Immature natural killer cell (primary cell): Measurements from ENCODE around the gene CCDC178. TPM values are rescaled to one million over a fixed set of nuclear protein-coding genes. Genes with fewer than 3 reads are reported as not detected.
A peak's percentile ranks its signal among the peaks of the same experiment; 100 is the strongest.
"Not testable (repeated sequence)": the region's sequence is repeated elsewhere in the genome, so short reads cannot be mapped to it uniquely, and the experiment has no call there.

Source experiments
- DNase-seq, 3 donors: peaks; one replicate each; pipeline ENCODE4 v3.0.0; 2022; ENCODE audit warnings: mixed read lengths in 1 of 3
- H3K27ac Mint-ChIP-seq, 6 donors: one replicate each; pipeline ENCODE4 v1.8.0; 2020; ENCODE audit warnings: mixed read lengths in 6 of 6, mild to moderate bottlenecking in 5 of 6, inconsistent platforms in 4 of 6, moderate library complexity in 3 of 6
- H3K27me3 Mint-ChIP-seq, 3 donors: one replicate each; pipeline ENCODE4 v1.8.0; 2020 to 2021; ENCODE audit warnings: low read depth in 3 of 3, mild to moderate bottlenecking in 3 of 3, mixed read lengths in 3 of 3, moderate library complexity in 3 of 3, inconsistent platforms in 1 of 3
- H3K36me3 Mint-ChIP-seq, 3 donors: one replicate each; pipeline ENCODE4 v1.8.0; 2020; ENCODE audit warnings: mixed read lengths in 3 of 3, inconsistent platforms in 2 of 3, mild to moderate bottlenecking in 2 of 3
- H3K4me1 Mint-ChIP-seq, 2 donors: one replicate each; pipeline ENCODE4 v1.8.0; 2020; ENCODE audit warnings: inconsistent platforms in 2 of 2, mild to moderate bottlenecking in 2 of 2, mixed read lengths in 2 of 2, moderate library complexity in 1 of 2
- H3K4me3 Mint-ChIP-seq, 5 donors: one replicate each; pipeline ENCODE4 v1.8.0; 2020; ENCODE audit warnings: mild to moderate bottlenecking in 5 of 5, mixed read lengths in 5 of 5, inconsistent platforms in 3 of 5, moderate library complexity in 3 of 5
- H3K9me3 Mint-ChIP-seq, 6 donors: one replicate each; pipeline ENCODE4 v1.8.0; 2020; ENCODE audit warnings: mild to moderate bottlenecking in 6 of 6, mixed read lengths in 6 of 6, inconsistent platforms in 4 of 6, moderate library complexity in 3 of 6
- polyA plus RNA-seq, 3 donors: library from polyadenylated mRNA; unstranded; fragments of 300-500 nt; fragmentation: Illumina TruSeq; gene quantifications; one replicate each; pipeline ENCODE4 v1.2.3, GENCODE V29; 2021

The CCDC178 gene
- polyA plus RNA-seq, 3 donors from 2014 or later, result not detected

- Mint-ChIP-seq H3K27ac (no peak overlapping the region), H3K9me3 (peaks cover 0 to 9% (median 5%) of the 10 kb centered on the region in 6 donors), H3K4me3 (no peak overlapping the region), H3K4me1 (no peaks in the 10 kb centered on the region), H3K27me3 (peaks cover 0 to 1% (median 0%) of the 10 kb centered on the region in 3 donors), H3K36me3 (no peaks in the 10 kb centered on the region)
- no peak for DNase-seq
These were observed 208.2 kb downstream of the CCDC178 start for GRCh38 chr18:33232318-33232626.

GRCh38 chr18:33231474-33232317, 208.8 kb downstream of the CCDC178 start:
- no peak overlapping the region for H3K27ac Mint-ChIP-seq
- no peaks in the 10 kb centered on the region for H3K4me1 Mint-ChIP-seq
- peaks cover 0 to 1% (median 0%) of the 10 kb centered on the region in 3 donors for H3K27me3 Mint-ChIP-seq
- DNase-seq, result peak in 1 of 3 donors; percentile 2
- peaks cover 0 to 9% (median 5%) of the 10 kb centered on the region in 6 donors for H3K9me3 Mint-ChIP-seq
- H3K4me3 Mint-ChIP-seq, result no peak overlapping the region
- H3K36me3 Mint-ChIP-seq, result no peaks in the 10 kb centered on the region

GRCh38 chr18:33212363-33212762, 228.2 kb downstream of the CCDC178 start:
- peaks cover 0 to 12% (median 4%) of the 10 kb centered on the region in 6 donors for H3K9me3 Mint-ChIP-seq
- no peak overlapping the region for H3K4me3 Mint-ChIP-seq
- H3K36me3 Mint-ChIP-seq, result no peaks in the 10 kb centered on the region
- H3K27ac Mint-ChIP-seq, result no peak overlapping the region
- no peaks in the 10 kb centered on the region for H3K4me1 Mint-ChIP-seq
- no peak for DNase-seq
- no peaks in the 10 kb centered on the region for H3K27me3 Mint-ChIP-seq

GRCh38 chr18:33210575-33211189, 229.8 kb downstream of the CCDC178 start:
- H3K9me3 Mint-ChIP-seq, result peaks cover 0 to 6% (median 4%) of the 10 kb centered on the region in 6 donors
- H3K4me1 Mint-ChIP-seq, result no peaks in the 10 kb centered on the region
- no peak for DNase-seq
- H3K4me3 Mint-ChIP-seq, result no peak overlapping the region
- no peaks in the 10 kb centered on the region for H3K27me3 Mint-ChIP-seq
- no peaks in the 10 kb centered on the region for H3K36me3 Mint-ChIP-seq
- H3K27ac Mint-ChIP-seq, result no peak overlapping the region

- Mint-ChIP-seq H3K36me3 (no peaks in the 10 kb centered on the region), H3K4me1 (no peaks in the 10 kb centered on the region), H3K27ac (no peak overlapping the region), H3K27me3 (no peaks in the 10 kb centered on the region), H3K4me3 (no peak overlapping the region), H3K9me3 (peaks cover 2 to 23% (median 8%) of the 10 kb centered on the region in 6 donors)
- DNase-seq, result no peak
These were observed 234.7 kb downstream of the CCDC178 start for GRCh38 chr18:33205777-33206176.

GRCh38 chr18:33201509-33201926, 239.0 kb downstream of the CCDC178 start:
- Mint-ChIP-seq H3K4me3 (no peak overlapping the region), H3K27ac (no peak overlapping the region), H3K4me1 (no peaks in the 10 kb centered on the region), H3K27me3 (no peaks in the 10 kb centered on the region), H3K9me3 (peaks cover 4 to 24% (median 7%) of the 10 kb centered on the region in 6 donors), H3K36me3 (no peaks in the 10 kb centered on the region)
- no peak for DNase-seq

- no peaks in the 10 kb centered on the region for H3K27me3 Mint-ChIP-seq
- no peaks in the 10 kb centered on the region for H3K4me1 Mint-ChIP-seq
- DNase-seq, result no peak
- no peak overlapping the region for H3K27ac Mint-ChIP-seq
- H3K9me3 Mint-ChIP-seq, result peaks cover 0 to 11% (median 5%) of the 10 kb centered on the region in 6 donors
- no peak overlapping the region for H3K4me3 Mint-ChIP-seq
- no peaks in the 10 kb centered on the region for H3K36me3 Mint-ChIP-seq
These were observed 244.7 kb downstream of the CCDC178 start for GRCh38 chr18:33195795-33196194.

GRCh38 chr18:33194793-33195192, 245.7 kb downstream of the CCDC178 start:
- Mint-ChIP-seq H3K27me3 (no peaks in the 10 kb centered on the region), H3K27ac (no peak overlapping the region), H3K4me3 (no peak overlapping the region), H3K9me3 (peaks cover 0 to 15% (median 5%) of the 10 kb centered on the region in 6 donors), H3K36me3 (no peaks in the 10 kb centered on the region), H3K4me1 (no peaks in the 10 kb centered on the region)
- DNase-seq, result no peak

- Mint-ChIP-seq H3K4me3 (no peak overlapping the region), H3K27ac (no peak overlapping the region), H3K9me3 (peaks cover 1 to 25% (median 12%) of the 10 kb centered on the region in 6 donors), H3K27me3 (no peaks in the 10 kb centered on the region), H3K36me3 (no peaks in the 10 kb centered on the region), H3K4me1 (no peaks in the 10 kb centered on the region)
- no peak for DNase-seq
These were observed 255.6 kb downstream of the CCDC178 start for GRCh38 chr18:33184958-33185357.

GRCh38 chr18:33184175-33184574, 256.3 kb downstream of the CCDC178 start:
- no peaks in the 10 kb centered on the region for H3K36me3 Mint-ChIP-seq
- H3K27ac Mint-ChIP-seq, result no peak overlapping the region
- H3K4me3 Mint-ChIP-seq, result no peak overlapping the region
- H3K27me3 Mint-ChIP-seq, result no peaks in the 10 kb centered on the region
- no peak for DNase-seq
- H3K9me3 Mint-ChIP-seq, result peaks cover 1 to 25% (median 12%) of the 10 kb centered on the region in 6 donors
- H3K4me1 Mint-ChIP-seq, result no peaks in the 10 kb centered on the region

GRCh38 chr18:33183136-33183535, 257.4 kb downstream of the CCDC178 start:
- Mint-ChIP-seq H3K4me3 (no peak overlapping the region), H3K27ac (no peak overlapping the region), H3K9me3 (peaks cover 1 to 21% (median 8%) of the 10 kb centered on the region in 6 donors), H3K4me1 (no peaks in the 10 kb centered on the region), H3K27me3 (no peaks in the 10 kb centered on the region), H3K36me3 (no peaks in the 10 kb centered on the region)
- no peak for DNase-seq

GRCh38 chr18:33181016-33181415, 259.5 kb downstream of the CCDC178 start:
- Mint-ChIP-seq H3K9me3 (peaks cover 1 to 10% (median 3%) of the 10 kb centered on the region in 6 donors), H3K4me1 (no peaks in the 10 kb centered on the region), H3K27me3 (no peaks in the 10 kb centered on the region), H3K4me3 (no peak overlapping the region), H3K36me3 (no peaks in the 10 kb centered on the region), H3K27ac (no peak overlapping the region)
- DNase-seq, result no peak

- no peaks in the 10 kb centered on the region for H3K36me3 Mint-ChIP-seq
- H3K4me1 Mint-ChIP-seq, result no peaks in the 10 kb centered on the region
- H3K4me3 Mint-ChIP-seq, result no peak overlapping the region
- H3K9me3 Mint-ChIP-seq, result peaks cover 0 to 25% (median 14%) of the 10 kb centered on the region in 6 donors
- H3K27ac Mint-ChIP-seq, result no peak overlapping the region
- peaks cover 0 to 1% (median 0%) of the 10 kb centered on the region in 3 donors for H3K27me3 Mint-ChIP-seq
- no peak for DNase-seq
These were observed 271.3 kb downstream of the CCDC178 start for GRCh38 chr18:33169218-33169617.

- H3K4me1 Mint-ChIP-seq, DNase-seq, H3K27me3 Mint-ChIP-seq, H3K36me3 Mint-ChIP-seq, H3K27ac Mint-ChIP-seq, H3K4me3 Mint-ChIP-seq: not testable (repeated sequence)
- H3K9me3 Mint-ChIP-seq, result peaks cover 8 to 24% (median 20%) of the 10 kb centered on the region in 6 donors
These were observed 276.4 kb downstream of the CCDC178 start for GRCh38 chr18:33164121-33164520.
